ENCODE measurements around the gene CALD1.

CALD1 gene

GRCh38 chr7:134886353-134887057 lies 107.1 kb downstream of the CALD1 start:
- TF ChIP-seq POLR2A (IDR thresholded peaks at IDR 0.05; ENCODE audit: low read length) (no peak), GATA1 (IDR thresholded peaks at IDR 0.05; ENCODE audit: low read depth, low read length) (no peak)
- no peak for DNase-seq

DNA sequence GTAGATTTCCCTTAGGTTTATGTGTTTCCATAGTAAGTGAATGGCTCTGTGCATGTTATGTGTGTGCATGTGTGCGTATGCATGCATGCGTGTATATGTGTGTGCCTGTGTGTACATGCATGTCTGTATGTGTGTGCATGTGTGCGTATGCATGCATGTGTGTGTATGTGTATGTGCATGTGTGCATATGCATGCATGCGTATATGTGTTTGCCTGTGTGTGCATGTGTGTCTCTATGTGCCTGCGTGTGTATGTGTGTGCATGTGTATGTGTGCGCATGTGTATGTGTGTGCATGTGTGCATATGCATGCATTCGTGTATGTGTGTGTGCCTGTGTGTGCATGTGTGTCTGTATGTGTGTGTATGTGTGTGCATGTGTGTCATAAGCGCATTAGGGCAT lies 108.1 kb downstream of the CALD1 start:
- TF ChIP-seq GATA1 (IDR thresholded peaks at IDR 0.05; ENCODE audit: low read depth, low read length) (no peak), POLR2A (IDR thresholded peaks at IDR 0.05; ENCODE audit: low read length) (no peak)
- no peak for DNase-seq

GRCh38 chr7:134888141-134888740 lies 108.8 kb downstream of the CALD1 start:
- TF ChIP-seq POLR2A (IDR thresholded peaks at IDR 0.05; ENCODE audit: low read length) (no peak), GATA1 (IDR thresholded peaks at IDR 0.05; ENCODE audit: low read depth, low read length) (no peak)
- no peak for DNase-seq

DNA sequence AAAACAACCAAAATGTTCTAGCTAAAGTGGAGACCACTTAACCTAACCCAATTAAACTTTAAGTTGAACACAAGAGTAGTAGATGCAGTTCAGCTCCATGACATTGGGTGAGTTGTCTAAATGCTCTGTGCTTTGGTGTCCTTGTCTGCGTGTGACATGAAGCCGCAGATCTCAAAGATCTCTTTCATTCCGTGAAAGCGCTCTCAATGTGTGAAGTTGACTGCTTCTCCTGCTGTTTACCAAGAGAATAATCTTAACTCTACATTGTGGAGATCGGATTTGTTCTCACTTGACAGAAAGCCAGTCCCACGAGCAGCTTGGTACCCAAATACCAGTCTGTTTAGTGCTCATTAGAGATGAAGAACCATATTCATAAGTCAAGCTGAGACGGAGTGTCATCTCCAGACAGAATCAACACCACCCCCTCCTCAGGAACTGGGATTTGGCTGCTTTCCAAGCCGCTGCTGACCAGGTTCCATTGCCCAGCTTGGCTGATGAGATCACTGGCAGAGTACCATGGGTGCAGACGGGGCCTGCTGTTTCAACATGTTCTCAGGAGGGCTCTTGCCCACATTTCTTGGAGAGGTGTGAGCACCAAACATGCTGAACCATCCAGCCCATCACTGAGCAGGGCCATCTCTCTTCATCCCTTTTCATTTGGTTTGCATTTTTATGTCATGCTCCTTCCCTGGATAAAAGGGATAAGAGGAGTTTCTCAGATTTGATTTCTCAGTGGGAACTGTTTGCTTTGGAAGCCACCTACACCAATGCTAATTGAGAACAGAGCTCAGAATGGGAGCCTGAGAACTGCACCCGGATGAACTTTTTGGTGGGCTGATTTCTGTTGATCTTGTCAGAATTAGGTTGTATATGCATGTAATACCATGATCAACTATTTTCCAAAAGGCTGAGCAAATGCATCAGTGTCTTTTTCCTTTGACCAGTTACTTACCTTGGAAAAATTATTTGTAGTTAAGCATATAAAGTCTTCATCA lies 111.1 kb downstream of the CALD1 start:
- no peak for TF ChIP-seq GATA1 (IDR thresholded peaks at IDR 0.05; ENCODE audit: low read depth, low read length)
- TF ChIP-seq POLR2A (IDR thresholded peaks at IDR 0.05; ENCODE audit: low read length) = no peak
- no peak for DNase-seq

DNA sequence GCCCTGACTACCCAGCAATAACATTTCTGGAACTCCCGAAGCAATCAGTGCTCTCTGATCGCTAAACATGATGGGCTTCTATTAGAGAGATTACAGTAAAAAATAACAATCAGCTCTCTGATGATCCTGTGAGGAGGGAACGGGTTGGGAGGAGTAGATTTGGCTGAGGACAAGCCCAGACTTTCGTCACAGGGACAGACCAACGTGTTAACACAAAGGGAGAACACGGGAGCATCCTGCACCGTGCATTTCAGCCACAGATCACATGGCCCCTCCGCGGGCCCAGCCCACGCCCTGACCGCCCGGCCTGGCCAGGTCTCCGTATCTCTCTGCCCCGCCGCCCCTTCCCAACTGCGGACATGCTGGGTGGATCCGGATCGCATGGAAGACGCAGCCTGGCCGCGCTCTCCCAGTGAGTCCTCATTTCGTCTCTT lies 111.8 kb downstream of the CALD1 start:
- peak; percentile 16 to 25 for DNase-seq
- TF ChIP-seq GATA1 (IDR thresholded peaks at IDR 0.05; ENCODE audit: low read depth, low read length) (no peak), POLR2A (IDR thresholded peaks at IDR 0.05; ENCODE audit: low read length) (no peak)

DNA sequence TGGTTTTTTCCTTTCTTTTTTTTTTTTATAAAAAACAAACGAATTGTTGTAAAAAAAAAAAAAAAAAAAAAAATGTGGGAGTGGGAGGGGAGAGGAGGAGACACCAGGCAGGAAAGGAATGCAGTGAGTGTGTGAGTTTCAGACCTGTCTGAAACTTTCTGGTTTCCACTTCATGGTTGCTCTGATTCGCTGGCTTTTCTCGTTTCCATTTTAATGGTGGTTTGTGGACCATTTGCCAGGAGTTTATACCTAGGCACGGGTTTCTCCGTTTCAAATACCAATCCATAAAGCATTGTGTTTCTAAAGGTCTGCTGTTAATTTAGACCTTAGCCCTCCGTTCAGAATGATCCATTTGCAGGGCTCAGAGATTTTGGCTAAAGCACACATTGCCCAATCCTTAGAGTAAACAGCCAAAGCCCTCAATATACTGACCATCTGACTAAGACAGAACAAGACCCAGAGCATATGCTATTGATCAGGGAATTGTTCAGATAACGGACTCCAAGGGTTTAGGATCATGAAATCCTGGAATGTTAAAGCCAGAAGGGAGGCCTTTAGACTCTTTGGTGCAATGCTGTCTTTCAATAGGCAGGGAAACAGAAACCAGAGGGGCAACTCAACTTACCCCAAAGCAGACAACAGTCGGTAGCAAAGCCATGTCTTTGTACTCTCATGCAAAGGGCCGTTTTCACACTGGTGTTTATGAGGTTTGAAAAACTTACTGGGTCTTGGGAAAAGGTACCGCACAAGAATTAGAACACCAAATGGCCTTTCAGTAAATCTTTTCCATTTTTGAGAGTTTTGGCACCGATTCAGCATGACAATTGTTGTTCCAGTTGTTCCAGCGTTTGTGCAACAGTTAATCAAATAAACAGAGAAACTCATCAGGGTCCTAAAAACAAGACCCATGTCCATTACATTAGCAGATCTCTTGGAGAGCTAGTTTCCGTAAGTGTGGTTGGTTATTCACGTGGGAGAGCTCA lies 112.6 kb downstream of the CALD1 start:
- TF ChIP-seq GATA1 (IDR thresholded peaks at IDR 0.05; ENCODE audit: low read depth, low read length) (no peak), POLR2A (IDR thresholded peaks at IDR 0.05; ENCODE audit: low read length) (no peak)
- no peak for DNase-seq

- no peak for DNase-seq
- TF ChIP-seq GATA1 (IDR thresholded peaks at IDR 0.05; ENCODE audit: low read depth, low read length) (no peak), POLR2A (IDR thresholded peaks at IDR 0.05; ENCODE audit: low read length) (no peak)
Measured at GRCh38 chr7:134892963-134893362, 113.5 kb downstream of the CALD1 start.

DNA sequence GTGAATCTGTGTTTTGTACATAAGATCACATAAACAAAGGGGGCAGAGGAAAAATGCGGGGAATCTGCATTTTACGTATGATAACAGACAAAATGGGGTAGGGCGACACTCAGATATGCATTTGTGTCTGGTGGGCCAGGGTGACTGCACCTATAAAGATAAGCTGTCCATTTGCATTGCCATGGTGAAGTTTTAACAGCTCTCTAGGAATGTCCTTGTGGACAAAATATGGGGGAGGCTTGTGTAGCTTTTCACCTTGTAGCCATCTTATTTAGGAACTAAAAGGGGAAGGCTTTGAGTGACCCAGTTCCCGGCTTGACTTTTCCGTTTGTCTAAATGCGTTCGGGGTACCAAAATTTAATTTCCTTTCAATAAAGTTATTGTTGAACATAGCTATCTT lies 114.5 kb downstream of the CALD1 start:
- no peak for DNase-seq
- TF ChIP-seq POLR2A (IDR thresholded peaks at IDR 0.05; ENCODE audit: low read length) = no peak
- no peak for TF ChIP-seq GATA1 (IDR thresholded peaks at IDR 0.05; ENCODE audit: low read depth, low read length)

GRCh38 chr7:134894928-134895327 lies 115.5 kb downstream of the CALD1 start:
- TF ChIP-seq POLR2A (IDR thresholded peaks at IDR 0.05; ENCODE audit: low read length) = no peak
- no peak for TF ChIP-seq GATA1 (IDR thresholded peaks at IDR 0.05; ENCODE audit: low read depth, low read length)
- no peak for DNase-seq

DNA sequence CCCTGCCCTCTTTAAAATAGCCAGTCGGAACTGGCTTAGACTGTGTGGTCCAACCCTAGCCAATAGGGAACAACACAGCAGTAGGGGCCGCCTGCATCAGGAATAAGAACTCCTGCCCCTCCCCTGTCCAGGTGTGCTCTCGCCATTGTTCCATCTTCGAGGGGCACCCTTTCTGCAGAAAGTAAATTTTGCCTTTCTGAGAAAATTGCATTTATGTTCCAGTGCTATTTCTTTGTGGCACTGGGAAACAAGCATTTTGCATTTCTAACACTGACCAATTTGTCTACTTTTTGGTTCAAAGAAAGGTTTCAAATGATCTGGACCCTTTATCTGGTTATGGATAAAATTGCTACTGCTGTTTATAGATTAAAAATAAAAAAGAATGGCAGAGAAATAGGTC lies 116.6 kb downstream of the CALD1 start:
- no peak for TF ChIP-seq GATA1 (IDR thresholded peaks at IDR 0.05; ENCODE audit: low read depth, low read length)
- TF ChIP-seq POLR2A (IDR thresholded peaks at IDR 0.05; ENCODE audit: low read length) = no peak
- DNase-seq = no peak

- TF ChIP-seq GATA1 (IDR thresholded peaks at IDR 0.05; ENCODE audit: low read depth, low read length) (no peak), POLR2A (IDR thresholded peaks at IDR 0.05; ENCODE audit: low read length) (no peak)
- no peak for DNase-seq
Measured at GRCh38 chr7:134897936-134898335, 118.5 kb downstream of the CALD1 start.

DNA sequence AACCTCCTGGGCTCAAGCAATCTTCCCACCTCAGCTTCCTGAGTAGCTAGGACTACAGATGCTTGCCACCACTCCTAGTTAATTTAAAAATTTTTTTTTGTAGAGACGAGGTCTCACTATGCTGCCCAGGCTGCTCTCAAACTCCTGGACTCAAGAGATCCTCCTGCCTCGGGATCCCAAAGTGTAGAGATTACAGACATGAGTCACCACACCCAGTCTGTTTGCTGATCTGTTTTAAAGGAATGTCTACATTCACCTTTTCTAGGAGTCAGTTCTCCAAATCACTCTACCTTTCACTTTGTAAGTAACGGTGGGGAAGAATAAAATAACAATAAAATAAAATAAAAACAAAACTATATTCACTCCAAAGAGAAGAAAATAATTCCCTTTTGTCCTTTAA lies 120.3 kb downstream of the CALD1 start:
- no peak for TF ChIP-seq POLR2A (IDR thresholded peaks at IDR 0.05; ENCODE audit: low read length)
- TF ChIP-seq GATA1 (IDR thresholded peaks at IDR 0.05; ENCODE audit: low read depth, low read length) = no peak
- DNase-seq = no peak
